ENCODE results near the gene RALGAPA2.

DNA sequence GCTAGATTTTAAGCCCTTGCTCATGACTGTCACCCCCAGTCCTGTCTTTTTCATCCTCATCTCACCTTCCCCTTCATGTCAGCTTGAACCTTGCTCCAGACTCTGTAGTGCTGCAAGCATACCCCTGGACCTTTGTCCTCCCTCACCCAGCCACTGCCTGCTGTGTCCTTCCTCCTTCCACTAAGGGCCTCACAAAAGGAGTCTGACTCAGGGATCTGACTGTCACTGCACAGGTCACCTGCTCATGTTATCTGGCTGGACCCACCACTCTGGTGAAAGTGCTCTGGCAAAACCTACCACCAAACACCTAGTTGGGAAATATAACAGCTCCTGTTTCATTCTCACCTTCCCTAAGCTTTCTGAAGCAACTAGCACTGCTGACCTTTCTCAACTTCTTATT lies 193.2 kb downstream of the RALGAPA2 start:
- TF ChIP-seq TCF7L2 (IDR thresholded peaks at IDR 0.05; ENCODE audit: low read depth, low read length) (no peak), SIN3A (IDR thresholded peaks at IDR 0.05; ENCODE audit: borderline replicate concordance, insufficient read depth, low read depth, low read length) (no peak), CTCF (IDR thresholded peaks at IDR 0.05) (no peak), POLR2AphosphoS5 (IDR thresholded peaks at IDR 0.05; ENCODE audit: low read depth, low read length) (no peak)

All from Panc1 (cell line).